Esophagus muscularis mucosa (tissue), 4 donors: Measurements from ENCODE around the gene DNAJA2. TPM values are rescaled to one million over a fixed set of nuclear protein-coding genes. Genes with fewer than 3 reads are reported as not detected.

Experiments used
- DNase-seq: peaks from one replicate; pipeline ENCODE4 v3.0.0-alpha.2; 2017; ENCODE audit errors: extremely low spot score
- H3K27ac ChIP-seq, 4 donors: fragments of 200-600 bp; sonication (generic); replicated peaks in 1 of 4; 1 replicate in 3 of 4; 2 replicates in 1 of 4; pipeline ENCODE4 v1.5.1; 2016 to 2019; ENCODE audit warnings: mild to moderate bottlenecking in 1 of 4
- H3K27me3 ChIP-seq, 4 donors: fragments of 200-600 bp; sonication (generic); one replicate each; pipeline versions ENCODE4 v1.5.1 to v1.6.0; 2016 to 2019
- H3K36me3 ChIP-seq, 4 donors: fragments of 200-600 bp; sonication (generic); one replicate each; pipeline ENCODE4 v1.5.1; 2016 to 2019
- H3K4me1 ChIP-seq, 4 donors: fragments of 200-600 bp; sonication (generic); one replicate each; pipeline ENCODE4 v1.5.1; 2016 to 2019
- H3K4me3 ChIP-seq, 4 donors: fragments of 200-600 bp; sonication (generic); 1 replicate in 2 of 4; 2 replicates in 2 of 4; pipeline ENCODE4 v1.5.1; 2016 to 2019; ENCODE audit warnings: mild to moderate bottlenecking in 4 of 4, moderate library complexity in 1 of 4
- H3K9me3 ChIP-seq, 4 donors: fragments of 200-600 bp; sonication (generic); 1 replicate in 3 of 4; 2 replicates in 1 of 4; pipeline ENCODE4 v1.5.1; 2016 to 2019
- CTCF ChIP-seq, 3 experiments: fragments of 200-600 bp in 2 of 3; fragments of 450-650 bp in 1 of 3; sonication (generic) in 2 of 3; IDR thresholded peaks; one replicate each; pipeline ENCODE4 v1.5.1; 2017 to 2019; ENCODE audit warnings: antibody characterized with exemption in 3 of 3, mild to moderate bottlenecking in 2 of 3, moderate library complexity in 1 of 3
- EP300 ChIP-seq: sonication (generic); formaldehyde crosslinking; IDR thresholded peaks from one replicate; pipeline ENCODE4 v1.6.1; 2017; ENCODE audit warnings: antibody characterized with exemption
- POLR2A ChIP-seq: fragments of 450-650 bp; IDR thresholded peaks from one replicate; pipeline ENCODE4 v1.6.1; 2017; ENCODE audit warnings: antibody characterized with exemption, moderate library complexity, mild to moderate bottlenecking, low read depth
- POLR2AphosphoS5 ChIP-seq, 2 donors: sonication (generic); formaldehyde crosslinking; IDR thresholded peaks; one replicate each; pipeline ENCODE4 v1.6.1; 2017; ENCODE audit warnings: antibody characterized with exemption in 2 of 2
- WGBS: methylation state at CpG from one replicate; pipeline ENCODE4 v1.1.5; 2018; 5-methylcytosine and 5-hydroxymethylcytosine counted together
- intact Hi-C: fragments of 100-400 bp; cut with DNase I; formaldehyde crosslinking; loops from one replicate; pipeline ENCODE4 v1.15.1; 2023
- total RNA-seq, 4 donors: library from RNA; depleted of rRNA; stranded (reverse); fragments of >200 nt; gene quantifications; one replicate each; pipeline versions ENCODE4 v1.1.0 to v1.2.1, GENCODE V29; 2016

Gene DNAJA2
- total RNA-seq, 4 donors from 2014 or later: 48.4 to 68.2 (median 56.0) TPM

- Histone ChIP-seq H3K4me3 (no peak overlapping the region), H3K9me3 (no peaks in the 10 kb centered on the region), H3K4me1 (peaks cover 31 to 64% (median 50%) of the 10 kb centered on the region in 4 donors), H3K27me3 (no peaks in the 10 kb centered on the region), H3K27ac (no peak overlapping the region), H3K36me3 (peaks cover 25 to 50% (median 39%) of the 10 kb centered on the region in 4 donors)
- WGBS: 94% methylated on average over 7 of the region's 7 CpGs
- intact Hi-C loops: no loop called here
- DNase-seq: no peak
- no peak for TF ChIP-seq CTCF (IDR thresholded peaks at IDR 0.05)
- no peak for TF ChIP-seq POLR2AphosphoS5 (IDR thresholded peaks at IDR 0.05)
- TF ChIP-seq EP300: no peak
- TF ChIP-seq POLR2A: no peak
Observed at GRCh38 chr16:46971271-46971670, 2.2 kb downstream of the DNAJA2 start.

GRCh38 chr16:46970089-46970488 is 3.4 kb downstream of the DNAJA2 start:
- H3K27me3 ChIP-seq: no peaks in the 10 kb centered on the region
- no peak for DNase-seq
- H3K36me3 ChIP-seq: peaks cover 37 to 62% (median 51%) of the 10 kb centered on the region in 4 donors
- intact Hi-C loops: no loop called here
- peaks cover 31 to 64% (median 50%) of the 10 kb centered on the region in 4 donors for H3K4me1 ChIP-seq
- TF ChIP-seq POLR2AphosphoS5 (IDR thresholded peaks at IDR 0.05): no peak
- TF ChIP-seq POLR2A: no peak
- no peak for TF ChIP-seq CTCF (IDR thresholded peaks at IDR 0.05)
- TF ChIP-seq EP300: no peak
- no peaks in the 10 kb centered on the region for H3K9me3 ChIP-seq
- WGBS: 90% methylated on average over 2 of the region's 2 CpGs
- no peak overlapping the region for H3K27ac ChIP-seq
- no peak overlapping the region for H3K4me3 ChIP-seq

GRCh38 chr16:46968063-46968435 is 5.4 kb downstream of the DNAJA2 start:
- H3K36me3 ChIP-seq: peaks cover 53 to 83% (median 72%) of the 10 kb centered on the region in 4 donors

GRCh38 chr16:46962629-46963028 is 10.8 kb downstream of the DNAJA2 start:
- Histone ChIP-seq H3K36me3 (peaks cover 69 to 100% (median 89%) of the 10 kb centered on the region in 4 donors), H3K4me3 (no peak overlapping the region), H3K27me3 (no peaks in the 10 kb centered on the region), H3K4me1 (peaks cover 13 to 37% (median 29%) of the 10 kb centered on the region in 4 donors), H3K9me3 (no peaks in the 10 kb centered on the region), H3K27ac (peak overlapping the region in 2 of 4 donors; percentile 21 to 59)
- intact Hi-C loops: no loop called here
- no peak for TF ChIP-seq POLR2AphosphoS5 (IDR thresholded peaks at IDR 0.05)
- TF ChIP-seq CTCF (IDR thresholded peaks at IDR 0.05): no peak
- TF ChIP-seq POLR2A: no peak
- no peak for TF ChIP-seq EP300
- no peak for DNase-seq
- 65% methylated on average over 3 of the region's 3 CpGs for WGBS

More at GRCh38 chr16:46968063-46968435, 5.4 kb downstream of the DNAJA2 start:
- Histone ChIP-seq H3K4me1 (peaks cover 23 to 51% (median 42%) of the 10 kb centered on the region in 4 donors), H3K4me3 (no peak overlapping the region), H3K27ac (no peak overlapping the region), H3K27me3 (no peaks in the 10 kb centered on the region), H3K9me3 (no peaks in the 10 kb centered on the region)
- TF ChIP-seq POLR2A: no peak
- no peak for TF ChIP-seq EP300
- no peak for TF ChIP-seq CTCF (IDR thresholded peaks at IDR 0.05)
- TF ChIP-seq POLR2AphosphoS5 (IDR thresholded peaks at IDR 0.05): no peak
- WGBS: 89% methylated on average over 2 of the region's 2 CpGs
- intact Hi-C loops: no loop called here
- DNase-seq: no peak
